ENCODE data around the gene SLC7A14. TPM values are rescaled to one million over a fixed set of nuclear protein-coding genes. Genes with fewer than 3 reads are reported as not detected.

SLC7A14 gene
- total RNA-seq, 2 experiments from 2014 or later, result not detected

DNA sequence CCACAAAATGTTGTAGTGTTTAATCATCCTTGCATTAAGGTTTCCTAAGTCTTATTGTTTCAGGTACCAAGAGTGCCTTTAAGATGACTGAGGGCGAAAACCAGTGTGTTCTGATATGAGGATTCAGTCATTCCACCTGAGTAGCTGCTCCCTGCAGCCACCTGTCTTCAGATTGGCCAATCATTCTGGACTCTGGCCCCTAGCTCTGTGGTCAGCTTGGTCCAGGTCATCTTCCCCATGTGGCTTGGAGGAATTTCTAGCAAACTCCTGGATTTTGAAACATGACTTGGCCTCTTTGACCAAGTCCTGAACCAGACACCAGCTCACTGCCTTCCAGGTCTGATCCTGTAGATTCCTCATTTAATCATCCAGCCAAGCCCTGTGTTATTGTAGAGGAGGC is 7.8 kb upstream of the SLC7A14 start:
- H3K9me2 ChIP-seq (ENCODE audit: insufficient read depth, low read length), result no peaks in the 10 kb centered on the region
- no peaks in the 10 kb centered on the region for H3K79me2 ChIP-seq (ENCODE audit: insufficient read depth, low read depth, low read length)
- no peaks in the 10 kb centered on the region for H3K9me3 ChIP-seq (ENCODE audit: low read length)
- H3K4me2 ChIP-seq (ENCODE audit: low read length), result no peak overlapping the region
- no peaks in the 10 kb centered on the region for H3K36me3 ChIP-seq (ENCODE audit: insufficient read depth, low read length)
- POLR2A ChIA-PET, result interaction anchor here (0.6 to 0.7 kb wide), 2 partner anchors 12 to 130 kb away, joined by 3 read pairs; no protein-coding TSS in a partner anchor
- TF ChIP-seq, protein P1, sequence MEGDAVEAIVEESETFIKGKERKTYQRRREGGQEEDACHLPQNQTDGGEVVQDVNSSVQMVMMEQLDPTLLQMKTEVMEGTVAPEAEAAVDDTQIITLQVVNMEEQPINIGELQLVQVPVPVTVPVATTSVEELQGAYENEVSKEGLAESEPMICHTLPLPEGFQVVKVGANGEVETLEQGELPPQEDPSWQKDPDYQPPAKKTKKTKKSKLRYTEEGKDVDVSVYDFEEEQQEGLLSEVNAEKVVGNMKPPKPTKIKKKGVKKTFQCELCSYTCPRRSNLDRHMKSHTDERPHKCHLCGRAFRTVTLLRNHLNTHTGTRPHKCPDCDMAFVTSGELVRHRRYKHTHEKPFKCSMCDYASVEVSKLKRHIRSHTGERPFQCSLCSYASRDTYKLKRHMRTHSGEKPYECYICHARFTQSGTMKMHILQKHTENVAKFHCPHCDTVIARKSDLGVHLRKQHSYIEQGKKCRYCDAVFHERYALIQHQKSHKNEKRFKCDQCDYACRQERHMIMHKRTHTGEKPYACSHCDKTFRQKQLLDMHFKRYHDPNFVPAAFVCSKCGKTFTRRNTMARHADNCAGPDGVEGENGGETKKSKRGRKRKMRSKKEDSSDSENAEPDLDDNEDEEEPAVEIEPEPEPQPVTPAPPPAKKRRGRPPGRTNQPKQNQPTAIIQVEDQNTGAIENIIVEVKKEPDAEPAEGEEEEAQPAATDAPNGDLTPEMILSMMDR (conservative IDR thresholded peaks at IDR 0.05; ENCODE audit: low read length), result no peak
- TF ChIP-seq EZH2phosphoT487 (IDR thresholded peaks at IDR 0.05; ENCODE audit: borderline replicate concordance, low read depth, low read length), result no peak
- no peak overlapping the region for H3K27ac ChIP-seq (ENCODE audit: low read depth, low read length, poor library complexity, severe bottlenecking)
- H4K20me1 ChIP-seq (ENCODE audit: insufficient read depth, low read length), result no peaks in the 10 kb centered on the region
- intact Hi-C loops (cut with micrococcal nuclease; ENCODE audit: unreplicated experiment), result no loop called here
- H2AFZ ChIP-seq (ENCODE audit: low read length), result no peak overlapping the region
- CTCF ChIA-PET (ENCODE audit: unreplicated experiment), result no interaction called here
- no peaks in the 10 kb centered on the region for H3K4me1 ChIP-seq (ENCODE audit: insufficient read depth, low read length, poor library complexity, severe bottlenecking)
- BruUV-seq (replicated peaks), result no TSS peak
- no peak overlapping the region for H3K4me3 ChIP-seq (ENCODE audit: low read depth, low read length, poor library complexity, severe bottlenecking)
- no peak for DNase-seq (ENCODE audit: low spot score)

DNA sequence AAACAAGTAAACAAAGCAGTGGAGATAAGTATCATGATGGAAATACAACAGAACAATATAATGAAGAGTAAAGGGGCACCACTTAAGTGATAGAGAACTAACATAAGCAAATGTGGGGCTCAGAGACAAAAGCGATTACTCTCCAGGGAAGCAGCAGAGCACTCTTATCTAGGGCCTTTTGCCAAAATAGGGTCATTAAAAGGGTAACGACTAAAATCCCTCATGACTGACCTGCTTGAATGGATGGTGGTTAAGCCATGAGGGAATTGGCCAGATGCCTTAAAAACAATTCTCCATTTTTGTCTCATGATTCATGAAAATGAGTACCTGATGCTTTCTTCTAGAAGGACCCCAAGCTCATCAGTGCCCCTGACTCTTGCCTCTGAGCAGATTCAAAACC is 3.2 kb upstream of the SLC7A14 start:
- H3K4me3 ChIP-seq (ENCODE audit: low read depth, low read length, poor library complexity, severe bottlenecking), result no peak overlapping the region
- BruUV-seq (replicated peaks), result no TSS peak
- no peak for DNase-seq (ENCODE audit: low spot score)
- H3K4me1 ChIP-seq (ENCODE audit: insufficient read depth, low read length, poor library complexity, severe bottlenecking), result no peaks in the 10 kb centered on the region
- ChIA-PET CTCF (ENCODE audit: unreplicated experiment) (no interaction called here), POLR2A (no interaction called here)
- H3K4me2 ChIP-seq (ENCODE audit: low read length), result no peak overlapping the region
- H4K20me1 ChIP-seq (ENCODE audit: insufficient read depth, low read length), result no peaks in the 10 kb centered on the region
- no peaks in the 10 kb centered on the region for H3K9me2 ChIP-seq (ENCODE audit: insufficient read depth, low read length)
- intact Hi-C loops (cut with micrococcal nuclease; ENCODE audit: unreplicated experiment), result no loop called here
- TF ChIP-seq, protein P1 (conservative IDR thresholded peaks at IDR 0.05; ENCODE audit: low read length), result no peak
- no peak for TF ChIP-seq EZH2phosphoT487 (IDR thresholded peaks at IDR 0.05; ENCODE audit: borderline replicate concordance, low read depth, low read length)
- no peaks in the 10 kb centered on the region for H3K9me3 ChIP-seq (ENCODE audit: low read length)
- H2AFZ ChIP-seq (ENCODE audit: low read length), result no peak overlapping the region
- H3K79me2 ChIP-seq (ENCODE audit: insufficient read depth, low read depth, low read length), result no peaks in the 10 kb centered on the region
- H3K27ac ChIP-seq (ENCODE audit: low read depth, low read length, poor library complexity, severe bottlenecking), result no peak overlapping the region
- no peaks in the 10 kb centered on the region for H3K36me3 ChIP-seq (ENCODE audit: insufficient read depth, low read length)

DNA sequence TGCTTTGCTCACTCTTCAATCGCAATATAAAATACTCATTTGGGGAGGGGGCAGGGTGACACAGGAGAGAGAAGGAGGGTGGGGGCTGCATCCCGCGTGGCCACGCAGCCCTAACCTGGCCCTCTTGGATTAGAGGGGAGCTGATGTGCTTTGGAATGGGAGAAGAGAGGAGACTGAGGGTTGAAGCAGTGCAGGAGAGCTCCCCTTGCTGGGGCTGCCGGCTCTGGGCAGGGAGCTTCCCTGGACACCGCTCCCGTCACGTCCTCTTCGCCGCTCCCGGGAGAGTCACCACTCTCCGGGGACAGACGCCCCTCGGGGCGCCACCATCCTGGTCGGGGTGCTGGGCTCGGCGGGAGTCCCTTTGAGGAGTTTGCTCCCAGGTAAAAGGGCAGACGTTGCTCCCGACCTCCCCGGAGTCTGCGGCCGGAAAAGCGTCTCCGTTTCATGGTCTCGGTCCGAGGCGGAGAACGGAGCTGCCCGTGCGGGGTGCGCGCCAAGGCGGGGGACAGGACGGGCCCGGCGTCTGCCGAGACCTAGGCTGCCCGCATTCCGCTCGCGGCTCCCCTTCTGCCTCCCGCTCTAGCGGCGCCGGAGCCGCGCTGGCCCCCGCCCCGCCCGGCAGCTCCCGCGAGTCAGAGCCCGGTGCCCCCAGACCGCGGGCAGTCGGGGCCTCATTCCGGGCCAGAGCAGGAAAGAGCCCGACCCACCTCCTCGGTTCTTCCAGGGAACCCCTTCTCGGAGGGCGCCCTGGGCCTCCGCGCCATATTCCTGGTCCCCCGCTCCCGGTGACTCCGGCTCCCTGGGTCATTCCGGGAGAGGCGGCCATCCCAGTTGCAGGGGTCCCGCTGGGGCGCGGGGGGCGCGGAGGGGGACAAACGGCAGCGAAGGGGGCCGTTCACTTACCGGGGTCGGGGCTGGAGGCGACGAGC is 603 bp downstream of the SLC7A14 start:
- Histone ChIP-seq H3K4me2 (ENCODE audit: low read length) (no peak overlapping the region), H2AFZ (ENCODE audit: low read length) (no peak overlapping the region), H3K36me3 (ENCODE audit: insufficient read depth, low read length) (no peaks in the 10 kb centered on the region), H4K20me1 (ENCODE audit: insufficient read depth, low read length) (no peaks in the 10 kb centered on the region), H3K27ac (ENCODE audit: low read depth, low read length, poor library complexity, severe bottlenecking) (no peak overlapping the region), H3K9me3 (ENCODE audit: low read length) (no peaks in the 10 kb centered on the region), H3K4me3 (ENCODE audit: low read depth, low read length, poor library complexity, severe bottlenecking) (no peak overlapping the region), H3K4me1 (ENCODE audit: insufficient read depth, low read length, poor library complexity, severe bottlenecking) (no peaks in the 10 kb centered on the region), H3K79me2 (ENCODE audit: insufficient read depth, low read depth, low read length) (no peaks in the 10 kb centered on the region), H3K9me2 (ENCODE audit: insufficient read depth, low read length) (no peaks in the 10 kb centered on the region)
- TF ChIP-seq EZH2phosphoT487 (IDR thresholded peaks at IDR 0.05; ENCODE audit: borderline replicate concordance, low read depth, low read length), result no peak
- TF ChIP-seq, protein P1 (conservative IDR thresholded peaks at IDR 0.05; ENCODE audit: low read length), result no peak
- POLR2A ChIA-PET, result interaction anchor here (0.6 to 0.9 kb wide), 3 partner anchors 15 to 1032 kb away, joined by 3 to 5 read pairs (median 3); no protein-coding TSS in a partner anchor
- CTCF ChIA-PET (ENCODE audit: unreplicated experiment), result no interaction called here
- no TSS peak for BruUV-seq (replicated peaks)
- no peak for DNase-seq (ENCODE audit: low spot score)
- intact Hi-C loops (cut with micrococcal nuclease; ENCODE audit: unreplicated experiment), result no loop called here
